ENCODE results near the gene CZIB. TPM values are rescaled to one million over a fixed set of nuclear protein-coding genes. Genes with fewer than 3 reads are reported as not detected.

The CZIB gene
- total RNA-seq, 1 experiment from 2014 or later = 67.0 TPM

- TF ChIP-seq CTCF (conservative IDR thresholded peaks at IDR 0.05) = no peak
- no peak overlapping the region for H2BK5ac ChIP-seq (ENCODE audit: insufficient read length, low read length)
- H3K79me2 ChIP-seq (ENCODE audit: insufficient read depth, low read length) = no peaks in the 10 kb centered on the region
- H2BK15ac ChIP-seq (ENCODE audit: low read depth, low read length) = no peak overlapping the region
- H3K9ac ChIP-seq (ENCODE audit: extremely low read depth, insufficient read length, low read length) = no peak overlapping the region
- H4K5ac ChIP-seq (ENCODE audit: insufficient read length, low read depth, low read length) = no peak overlapping the region
- H2AFZ ChIP-seq (ENCODE audit: low read length) = no peak overlapping the region
- H3K36me3 Mint-ChIP-seq (ENCODE audit: insufficient read depth in 1 of 3, low read depth in 3 of 3) = peaks cover 33 to 87% (median 85%) of the 10 kb centered on the region in 3 experiments
- H3K4ac ChIP-seq (ENCODE audit: low read depth, low read length) = no peak overlapping the region
- H3K27me3 Mint-ChIP-seq (ENCODE audit: low read depth) = no peaks in the 10 kb centered on the region
- no peak overlapping the region for H3K27ac ChIP-seq (ENCODE audit: insufficient read length, low read depth, low read length)
- no peak overlapping the region for H3K4me3 Mint-ChIP-seq
- no peak overlapping the region for H3K18ac ChIP-seq (ENCODE audit: insufficient read length, low read depth, low read length)
- no peak overlapping the region for H2BK120ac ChIP-seq (ENCODE audit: low read depth, low read length, poor library complexity, severe bottlenecking)
- no peak overlapping the region for H2AK5ac ChIP-seq (ENCODE audit: insufficient read length, low read length)
- no CpG with 5 or more reads among the region's 4 CpGs for WGBS (ENCODE audit: extremely low coverage, insufficient read length, low lambda C conversion rate)
- no peak for DNase-seq
- no peak overlapping the region for H3K4me2 ChIP-seq (ENCODE audit: insufficient read depth, insufficient read length, low read length)
- H3K23ac ChIP-seq (ENCODE audit: insufficient read length, low read depth, low read length) = no peak overlapping the region
- no peaks in the 10 kb centered on the region for H3K79me1 ChIP-seq (ENCODE audit: insufficient read depth, low read depth, low read length, poor library complexity, severe bottlenecking)
- H3K56ac ChIP-seq (ENCODE audit: insufficient read length, low read depth, low read length) = no peak overlapping the region
- no peaks in the 10 kb centered on the region for H3K9me3 Mint-ChIP-seq
- no peak overlapping the region for H2BK12ac ChIP-seq (ENCODE audit: insufficient read length, low read depth, low read length)
- no peaks in the 10 kb centered on the region for H3K27me3 ChIP-seq (ENCODE audit: insufficient read depth, low read length)
- H3T11ph ChIP-seq (ENCODE audit: low read length) = no peak overlapping the region
- no peaks in the 10 kb centered on the region for H3K4me1 ChIP-seq (ENCODE audit: insufficient read depth, low read length)
- H3K23me2 ChIP-seq (ENCODE audit: insufficient read length, low read depth, low read length, poor library complexity, severe bottlenecking) = no peaks in the 10 kb centered on the region
- no peaks in the 10 kb centered on the region for H4K20me1 ChIP-seq (ENCODE audit: control insufficient read depth, insufficient read depth, insufficient read length)
- no peaks in the 10 kb centered on the region for H3K4me1 Mint-ChIP-seq
- no peaks in the 10 kb centered on the region for H3K9me3 ChIP-seq (ENCODE audit: control insufficient read depth, low read depth, low read length)
- no peak overlapping the region for H4K8ac ChIP-seq (replicated peaks; ENCODE audit: insufficient read length, low read depth, low read length)
- no peak overlapping the region for H2BK20ac ChIP-seq (ENCODE audit: low read depth, low read length, poor library complexity, severe bottlenecking)
- H3K14ac ChIP-seq (ENCODE audit: insufficient read depth, low read length) = no peak overlapping the region
- no peak overlapping the region for H4K91ac ChIP-seq (ENCODE audit: insufficient read length, low read depth, low read length)
- H3K27ac Mint-ChIP-seq = no peak overlapping the region; a peak in 1 of 7 replicates
Measured at GRCh38 chr1:53254011-53254640, 33.7 kb upstream of the CZIB start.
